NCI-H1436 (cell line): ENCODE data around the gene MAPK8IP3.
"Not testable (repeated sequence)": the region's sequence is repeated elsewhere in the genome, so short reads cannot be mapped to it uniquely, and the experiment has no call there.

ENCODE experiments used
- DNase-seq: peaks from one replicate; lab custom pipeline; 2025; lab: John Stamatoyannopoulos, UW

Gene MAPK8IP3

GRCh38 chr16:1712791-1713261 is 6.8 kb downstream of the MAPK8IP3 start:
- no peak for DNase-seq

- DNase-seq = no peak
Measured at GRCh38 chr16:1713331-1713730, 7.3 kb downstream of the MAPK8IP3 start.

GRCh38 chr16:1713933-1714332 is 7.9 kb downstream of the MAPK8IP3 start:
- no peak for DNase-seq

GRCh38 chr16:1715220-1715619 is 9.2 kb downstream of the MAPK8IP3 start:
- DNase-seq = no peak

DNA sequence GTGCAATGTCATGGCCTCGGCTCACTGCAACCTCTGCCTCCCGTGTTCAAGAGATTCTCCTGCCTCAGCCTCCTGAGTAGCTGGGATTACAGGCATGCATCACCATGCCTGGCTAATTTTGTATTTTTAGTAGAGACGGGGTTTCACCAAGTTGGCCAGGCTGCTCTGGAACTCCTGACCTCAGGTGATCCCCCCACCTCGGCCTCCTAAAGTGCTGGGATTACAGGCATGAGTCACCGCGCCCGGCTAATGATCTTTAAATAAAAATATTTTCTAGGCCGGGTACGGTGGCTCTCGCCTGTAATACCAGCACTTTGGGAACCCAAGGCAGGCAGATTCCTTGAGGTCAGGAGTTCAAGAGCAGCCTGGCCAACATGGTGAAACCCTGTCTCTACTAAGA is 12.2 kb downstream of the MAPK8IP3 start:
- DNase-seq = not testable (repeated sequence)

- not testable (repeated sequence) for DNase-seq
Measured at GRCh38 chr16:1719559-1720229, 13.7 kb downstream of the MAPK8IP3 start.

DNA sequence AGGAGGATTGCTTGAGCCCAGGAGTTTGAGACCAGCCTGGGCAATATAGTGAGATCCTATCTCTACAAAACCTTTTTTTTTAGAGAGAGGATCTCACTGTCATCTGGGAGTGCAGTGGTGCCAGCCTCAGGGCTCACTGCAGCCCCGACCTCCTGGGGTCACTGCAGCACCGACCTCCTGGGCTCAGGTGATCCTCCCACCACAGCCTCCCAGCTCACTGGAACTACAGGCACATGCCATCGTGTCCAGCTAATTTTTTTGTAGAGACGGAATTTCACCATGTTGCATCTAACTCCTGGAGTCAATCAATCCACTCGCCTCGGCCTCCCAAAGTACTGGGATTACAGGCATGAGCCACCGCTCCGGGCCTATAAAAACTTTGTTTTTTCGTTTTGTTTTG is 15.4 kb downstream of the MAPK8IP3 start:
- DNase-seq = no peak

GRCh38 chr16:1723450-1724147 is 17.6 kb downstream of the MAPK8IP3 start:
- DNase-seq = no peak

GRCh38 chr16:1724491-1724890 is 18.5 kb downstream of the MAPK8IP3 start:
- DNase-seq = no peak

DNA sequence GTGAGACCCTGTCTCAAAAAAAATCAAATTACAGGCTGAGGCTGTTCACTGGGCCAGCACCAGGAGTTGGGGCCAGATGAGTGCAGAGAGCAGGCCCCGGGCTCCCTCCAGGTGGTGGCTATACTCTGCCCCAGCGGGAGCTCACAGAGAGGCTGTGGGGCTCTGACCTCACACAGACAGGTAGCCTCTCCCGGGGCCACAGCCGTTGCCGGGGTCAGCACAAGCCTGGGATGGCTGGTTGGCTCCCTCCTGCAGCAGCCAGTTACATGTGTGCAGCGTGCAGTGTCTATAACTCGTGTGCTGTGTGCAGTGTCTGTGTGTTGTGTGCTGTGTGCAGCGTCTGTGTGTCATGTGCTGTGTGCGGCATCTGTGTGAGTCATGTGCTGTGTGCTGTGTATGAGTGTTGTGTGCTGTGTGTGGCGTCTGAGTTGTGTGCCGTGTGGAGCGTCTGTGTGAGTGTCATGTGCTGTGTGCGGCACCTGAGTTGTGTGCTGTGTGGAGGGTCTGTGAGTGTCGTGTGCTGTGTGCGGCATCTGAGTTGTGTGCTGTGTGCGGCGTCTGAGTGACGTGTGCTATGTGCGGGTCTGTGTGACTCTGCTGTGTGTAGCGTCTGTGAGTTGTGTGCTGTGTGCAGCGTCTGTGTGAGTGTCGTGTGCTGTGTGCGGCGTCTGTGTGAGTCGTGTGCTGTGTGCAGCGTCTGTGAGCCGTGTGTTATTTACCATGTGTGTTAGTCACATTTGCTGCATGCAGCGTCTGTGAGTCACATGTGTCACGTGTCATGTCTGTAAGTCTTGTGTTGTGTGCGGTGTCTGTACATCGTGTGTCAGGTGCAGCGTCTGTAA is 20.9 kb downstream of the MAPK8IP3 start:
- DNase-seq = no peak

- DNase-seq = no peak
Measured at GRCh38 chr16:1727651-1728624, 21.9 kb downstream of the MAPK8IP3 start.

- DNase-seq = no peak
Measured at GRCh38 chr16:1729026-1729425, 23.0 kb downstream of the MAPK8IP3 start.

DNA sequence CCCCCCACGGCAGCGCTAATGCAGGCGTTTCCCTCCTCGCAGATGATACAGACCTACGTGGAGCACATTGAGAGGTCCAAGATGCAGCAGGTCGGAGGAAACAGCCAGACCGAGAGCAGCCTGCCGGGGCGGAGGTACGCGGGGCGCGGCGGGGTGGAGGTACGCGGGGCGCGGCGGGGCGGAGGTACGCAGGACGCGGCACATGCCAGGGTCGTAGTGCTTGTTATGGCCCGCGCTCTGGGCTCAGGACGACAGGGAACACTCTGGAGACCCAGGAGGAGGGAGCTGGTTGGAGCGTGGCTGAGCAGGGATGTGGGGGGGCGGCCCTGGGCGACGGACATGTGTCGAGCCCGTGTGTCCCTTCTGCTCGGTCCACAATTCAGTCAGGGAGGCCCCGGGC is 23.4 kb downstream of the MAPK8IP3 start:
- no peak for DNase-seq

DNA sequence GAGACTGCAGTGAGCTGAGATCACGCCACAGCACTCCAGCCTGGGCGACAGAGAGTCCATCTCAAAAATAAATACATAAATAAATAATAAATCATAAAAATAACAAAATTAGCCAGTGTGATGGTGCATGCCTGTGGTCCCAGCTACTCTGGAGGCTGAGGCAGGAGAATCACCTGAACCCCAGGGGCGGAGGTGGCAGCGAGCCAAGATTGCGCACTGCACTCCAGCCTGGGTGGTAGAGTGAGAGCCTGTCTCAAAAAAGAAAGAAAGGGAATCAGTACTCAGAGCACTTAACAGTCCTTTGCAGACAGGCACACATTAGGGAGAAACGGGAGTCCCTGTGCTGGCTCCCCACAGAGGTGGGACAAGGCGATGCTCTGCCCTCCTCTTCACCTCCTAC is 25.1 kb downstream of the MAPK8IP3 start:
- DNase-seq = no peak

GRCh38 chr16:1731603-1732002 is 25.6 kb downstream of the MAPK8IP3 start:
- DNase-seq = no peak

- no peak for DNase-seq
Measured at GRCh38 chr16:1732071-1732470, 26.1 kb downstream of the MAPK8IP3 start.

DNA sequence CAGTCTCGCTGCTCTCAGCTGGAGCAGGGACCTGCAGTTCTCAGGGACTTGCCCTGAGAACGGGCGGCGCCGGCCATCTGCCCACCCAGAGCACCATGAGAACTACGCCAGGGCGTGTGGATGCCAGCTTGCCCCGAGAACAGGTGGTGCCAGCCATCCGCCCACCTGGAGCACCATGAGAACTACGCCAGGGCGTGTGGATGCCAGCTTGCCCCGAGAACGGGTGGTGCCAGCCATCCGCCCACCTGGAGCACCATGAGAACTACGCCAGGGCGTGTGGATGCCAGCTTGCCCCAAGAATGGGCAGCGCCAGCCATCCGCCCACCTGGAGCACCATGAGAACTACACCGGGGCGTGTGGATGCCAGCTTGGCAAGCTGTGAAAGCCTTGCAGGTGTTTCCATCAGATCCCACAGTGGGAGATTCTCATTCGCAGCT is 26.6 kb downstream of the MAPK8IP3 start:
- DNase-seq = not testable (repeated sequence)

GRCh38 chr16:1734123-1734522 is 28.1 kb downstream of the MAPK8IP3 start:
- no peak for DNase-seq

- DNase-seq = no peak
Measured at GRCh38 chr16:1734816-1735215, 28.8 kb downstream of the MAPK8IP3 start.

- no peak for DNase-seq
Measured at GRCh38 chr16:1740234-1740633, 34.2 kb downstream of the MAPK8IP3 start.

DNA sequence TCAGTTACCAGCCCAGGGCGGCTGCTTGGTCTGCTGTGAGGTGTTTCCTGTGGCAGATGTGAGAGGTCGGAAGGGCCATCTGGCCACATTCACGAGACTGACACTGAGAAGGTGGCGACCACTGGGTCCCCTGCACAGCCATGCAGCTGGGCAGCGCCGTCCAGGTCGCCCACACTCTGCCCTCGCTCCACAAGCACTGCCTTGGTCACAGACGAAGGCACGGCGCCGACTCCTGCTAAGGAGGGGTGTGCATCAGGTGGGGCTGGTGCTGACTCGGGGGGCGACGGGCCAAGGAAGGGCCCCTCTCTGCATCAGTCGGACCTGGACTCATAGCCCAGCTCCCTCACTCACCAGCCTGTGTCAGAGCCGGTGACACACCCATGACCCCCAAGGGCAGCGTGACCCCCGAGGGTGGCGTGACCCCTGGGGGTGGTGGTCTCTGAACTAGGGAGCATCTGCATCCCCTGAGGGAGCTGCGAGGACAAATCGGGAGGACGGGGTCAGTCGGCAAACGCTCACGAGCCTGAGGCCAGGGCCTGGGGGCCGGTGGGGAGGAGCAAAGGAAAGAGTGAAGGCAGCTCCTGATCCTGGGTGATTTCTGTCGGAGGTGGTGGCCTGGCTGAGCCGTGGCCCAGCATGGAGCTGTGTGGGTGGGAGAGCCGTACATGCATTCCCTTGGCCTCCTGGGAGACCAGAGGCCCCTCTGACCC is 34.9 kb downstream of the MAPK8IP3 start:
- no peak for DNase-seq
